Upper lobe of left lung (tissue), 6 donors: Measurements from ENCODE around the gene ATP6V1C2. TPM values are rescaled to one million over a fixed set of nuclear protein-coding genes. Genes with fewer than 3 reads are reported as not detected.

Experiments
- ATAC-seq, 2 donors: fragments of 200-7000 bp; cut with Tn5 transposase; one replicate each; pipeline ENCODE4 v1.9.1; 2022; ENCODE audit warnings: mild to moderate bottlenecking in 2 of 2, moderate library complexity in 2 of 2; ENCODE audit not compliant: low FRiP score in 2 of 2
- DNase-seq, 2 donors: peaks; one replicate each; pipeline ENCODE4 v3.0.0-alpha.2; 2019 to 2020
- H3K27ac ChIP-seq, 4 donors: fragments of 200-600 bp; sonication (generic); one replicate each; pipeline ENCODE4 v1.5.1; 2016 to 2019
- H3K27me3 ChIP-seq, 4 donors: fragments of 200-600 bp; sonication (generic); one replicate each; pipeline ENCODE4 v1.5.1; 2017 to 2019
- H3K36me3 ChIP-seq, 4 donors: fragments of 200-600 bp; sonication (generic); one replicate each; pipeline ENCODE4 v1.5.1; 2016 to 2019
- H3K4me1 ChIP-seq, 4 donors: fragments of 200-600 bp; sonication (generic); one replicate each; pipeline ENCODE4 v1.5.1; 2018 to 2019
- H3K4me3 ChIP-seq, 4 donors: fragments of 200-600 bp; sonication (generic); one replicate each; pipeline ENCODE4 v1.5.1; 2017 to 2019; ENCODE audit warnings: mild to moderate bottlenecking in 2 of 4, moderate library complexity in 1 of 4
- H3K9me3 ChIP-seq, 4 donors: fragments of 200-600 bp; sonication (generic); one replicate each; pipeline ENCODE4 v1.5.1; 2018 to 2019
- EP300 ChIP-seq, 4 donors: sonication (generic); formaldehyde crosslinking; IDR thresholded peaks; one replicate each; pipeline ENCODE4 v1.5.1; 2017; ENCODE audit warnings: antibody characterized with exemption in 4 of 4, control low read depth in 2 of 4
- POLR2A ChIP-seq, 4 donors: fragments of 450-650 bp; IDR thresholded peaks; one replicate each; pipeline ENCODE4 v1.5.1; 2016 to 2017; ENCODE audit warnings: antibody characterized with exemption in 4 of 4, mild to moderate bottlenecking in 2 of 4
- POLR2AphosphoS5 ChIP-seq, 2 donors: sonication (generic); formaldehyde crosslinking; IDR thresholded peaks; one replicate each; pipeline ENCODE4 v1.5.1; 2017; ENCODE audit warnings: antibody characterized with exemption in 2 of 2
- WGBS, 2 donors: methylation state at CpG; one replicate each; pipeline ENCODE4 v1.1.5; 2017 to 2018; 5-methylcytosine and 5-hydroxymethylcytosine counted together
- total RNA-seq, 6 donors: library from RNA; depleted of rRNA in 4 of 6; stranded (reverse); fragments of >200 nt in 4 of 6; gene quantifications; one replicate each; pipeline versions ENCODE4 v1.1.0 to v1.2.1, GENCODE V29; 2016 to 2021
- TF ChIP-seq, protein P1 (sequence below), 6 experiments: fragments of 450-650 bp in 4 of 6; fragments of 200-600 bp in 2 of 6; sonication (generic) in 2 of 6; IDR thresholded peaks; one replicate each; pipeline ENCODE4 v1.5.1; 2016 to 2019; ENCODE audit warnings: antibody characterized with exemption in 6 of 6
- donor health status: DM: no; HTN: no; CAD: no; lungs with moderate emphysema.
- donor health status: DM: no; HTN: yes; CAD: no; lungs with severe emphysema.

ATP6V1C2 gene
- total RNA-seq, 6 donors from 2014 or later: 0.81 to 92.2 (median 2.4) TPM

DNA sequence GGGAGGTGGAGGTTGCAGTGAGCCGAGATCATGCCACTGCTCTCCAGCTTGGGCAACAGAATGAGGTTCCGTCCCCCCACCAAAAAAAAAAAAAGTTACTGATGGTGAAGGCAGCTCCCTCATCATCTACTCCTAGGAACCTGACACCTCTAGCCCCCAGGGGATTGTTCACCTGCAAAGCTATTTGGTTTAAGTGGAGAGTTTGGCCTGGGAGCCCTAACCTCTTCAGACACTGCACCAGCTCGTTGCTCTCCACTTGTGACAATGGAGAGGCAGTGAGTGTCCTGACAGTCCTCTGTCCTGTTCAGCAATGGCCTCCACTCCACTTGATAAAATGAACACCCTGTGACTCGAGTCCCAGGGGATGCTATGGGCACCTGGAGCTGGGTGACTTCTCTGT is 43.5 kb downstream of the ATP6V1C2 start:
- H3K4me3 ChIP-seq: no peak overlapping the region
- H3K9me3 ChIP-seq: no peaks in the 10 kb centered on the region
- 74 to 93% methylated on average over 3 to 4 of the region's 4 CpGs for WGBS, 2 donors
- ATAC-seq (no peak), DNase-seq (no peak)
- H3K36me3 ChIP-seq: no peaks in the 10 kb centered on the region
- no peak overlapping the region for H3K27ac ChIP-seq
- no peaks in the 10 kb centered on the region for H3K27me3 ChIP-seq
- no peaks in the 10 kb centered on the region for H3K4me1 ChIP-seq
- no peak for TF ChIP-seq EP300 (IDR thresholded peaks at IDR 0.05)
- TF ChIP-seq, protein P1, sequence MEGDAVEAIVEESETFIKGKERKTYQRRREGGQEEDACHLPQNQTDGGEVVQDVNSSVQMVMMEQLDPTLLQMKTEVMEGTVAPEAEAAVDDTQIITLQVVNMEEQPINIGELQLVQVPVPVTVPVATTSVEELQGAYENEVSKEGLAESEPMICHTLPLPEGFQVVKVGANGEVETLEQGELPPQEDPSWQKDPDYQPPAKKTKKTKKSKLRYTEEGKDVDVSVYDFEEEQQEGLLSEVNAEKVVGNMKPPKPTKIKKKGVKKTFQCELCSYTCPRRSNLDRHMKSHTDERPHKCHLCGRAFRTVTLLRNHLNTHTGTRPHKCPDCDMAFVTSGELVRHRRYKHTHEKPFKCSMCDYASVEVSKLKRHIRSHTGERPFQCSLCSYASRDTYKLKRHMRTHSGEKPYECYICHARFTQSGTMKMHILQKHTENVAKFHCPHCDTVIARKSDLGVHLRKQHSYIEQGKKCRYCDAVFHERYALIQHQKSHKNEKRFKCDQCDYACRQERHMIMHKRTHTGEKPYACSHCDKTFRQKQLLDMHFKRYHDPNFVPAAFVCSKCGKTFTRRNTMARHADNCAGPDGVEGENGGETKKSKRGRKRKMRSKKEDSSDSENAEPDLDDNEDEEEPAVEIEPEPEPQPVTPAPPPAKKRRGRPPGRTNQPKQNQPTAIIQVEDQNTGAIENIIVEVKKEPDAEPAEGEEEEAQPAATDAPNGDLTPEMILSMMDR (IDR thresholded peaks at IDR 0.05): no peak
- TF ChIP-seq POLR2A (IDR thresholded peaks at IDR 0.05): no peak
- no peak for TF ChIP-seq POLR2AphosphoS5 (IDR thresholded peaks at IDR 0.05)

DNA sequence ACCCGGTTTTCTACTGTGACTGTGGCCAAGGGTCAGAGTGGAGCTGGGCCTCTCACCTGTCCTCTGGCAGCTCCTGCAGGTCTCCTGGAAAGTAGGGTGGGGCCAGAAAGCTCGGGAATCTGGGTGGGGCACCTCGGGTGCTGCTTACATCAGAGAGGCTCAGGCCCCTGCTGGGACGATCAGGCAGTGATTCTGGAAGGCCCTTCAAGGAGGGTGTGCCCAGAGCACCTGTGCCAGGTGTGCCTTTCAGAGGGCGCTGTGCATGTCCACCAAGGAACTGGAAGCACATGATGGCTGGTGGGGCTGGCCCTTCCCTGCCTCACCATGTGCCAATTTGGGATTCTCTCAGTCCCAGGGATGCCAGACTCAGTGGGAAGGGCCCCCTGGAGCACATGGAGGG is 44.0 kb downstream of the ATP6V1C2 start:
- no peaks in the 10 kb centered on the region for H3K27me3 ChIP-seq
- H3K4me1 ChIP-seq: no peaks in the 10 kb centered on the region
- no peak overlapping the region for H3K4me3 ChIP-seq
- H3K9me3 ChIP-seq: no peaks in the 10 kb centered on the region
- WGBS, 2 donors: 77% methylated on average over 2 of the region's 5 CpGs; no CpG with 5 or more reads in 1 of the 2 donors
- TF ChIP-seq EP300 (IDR thresholded peaks at IDR 0.05): no peak
- TF ChIP-seq, protein P1 (IDR thresholded peaks at IDR 0.05): no peak
- no peaks in the 10 kb centered on the region for H3K36me3 ChIP-seq
- ATAC-seq (peak; percentile 20 to 23), DNase-seq (peak in 1 of 2 donors; percentile 53)
- H3K27ac ChIP-seq: no peak overlapping the region

DNA sequence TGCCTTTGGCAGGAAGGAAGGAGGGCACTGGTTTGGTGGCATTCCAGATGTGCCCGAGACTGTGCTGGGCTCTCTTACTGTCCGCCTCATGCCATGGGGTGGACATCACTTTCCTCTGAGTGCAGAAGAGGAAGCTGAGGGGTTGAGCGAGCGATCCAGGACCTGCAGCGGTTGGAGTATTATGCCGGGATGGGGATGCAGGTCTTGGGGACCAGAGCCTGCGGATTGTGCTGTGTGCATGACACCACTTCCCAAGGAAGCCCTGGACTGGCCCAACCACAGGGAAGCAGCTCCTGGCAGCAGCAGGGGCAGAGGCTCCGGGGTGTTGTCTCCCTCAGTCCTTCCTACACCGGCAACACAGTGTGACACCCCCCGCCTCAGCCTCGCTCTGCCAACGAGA is 44.5 kb downstream of the ATP6V1C2 start:
- no peak overlapping the region for H3K27ac ChIP-seq
- no peak for TF ChIP-seq EP300 (IDR thresholded peaks at IDR 0.05)
- TF ChIP-seq, protein P1 (IDR thresholded peaks at IDR 0.05): no peak
- TF ChIP-seq POLR2AphosphoS5 (IDR thresholded peaks at IDR 0.05): no peak
- TF ChIP-seq POLR2A (IDR thresholded peaks at IDR 0.05): no peak
- no peaks in the 10 kb centered on the region for H3K36me3 ChIP-seq
- H3K4me3 ChIP-seq: no peak overlapping the region
- ATAC-seq (no peak), DNase-seq (no peak)
- WGBS, 2 donors: 90 to 94% methylated on average over 10 to 12 of the region's 12 CpGs
- no peaks in the 10 kb centered on the region for H3K27me3 ChIP-seq
- H3K9me3 ChIP-seq: no peaks in the 10 kb centered on the region
- H3K4me1 ChIP-seq: no peaks in the 10 kb centered on the region

GRCh38 chr2:10768063-10768507 is 46.7 kb downstream of the ATP6V1C2 start:
- Histone ChIP-seq H3K4me1 (no peaks in the 10 kb centered on the region), H3K9me3 (no peaks in the 10 kb centered on the region), H3K4me3 (no peak overlapping the region), H3K27ac (no peak overlapping the region), H3K27me3 (no peaks in the 10 kb centered on the region), H3K36me3 (no peaks in the 10 kb centered on the region)
- WGBS, 2 donors: 72 to 73% methylated on average over 5 to 16 of the region's 16 CpGs
- no peak for ATAC-seq
- TF ChIP-seq POLR2AphosphoS5 (IDR thresholded peaks at IDR 0.05) (no peak), EP300 (IDR thresholded peaks at IDR 0.05) (no peak), POLR2A (IDR thresholded peaks at IDR 0.05) (no peak)
- TF ChIP-seq, protein P1 (IDR thresholded peaks at IDR 0.05): no peak
- DNase-seq: no peak

DNA sequence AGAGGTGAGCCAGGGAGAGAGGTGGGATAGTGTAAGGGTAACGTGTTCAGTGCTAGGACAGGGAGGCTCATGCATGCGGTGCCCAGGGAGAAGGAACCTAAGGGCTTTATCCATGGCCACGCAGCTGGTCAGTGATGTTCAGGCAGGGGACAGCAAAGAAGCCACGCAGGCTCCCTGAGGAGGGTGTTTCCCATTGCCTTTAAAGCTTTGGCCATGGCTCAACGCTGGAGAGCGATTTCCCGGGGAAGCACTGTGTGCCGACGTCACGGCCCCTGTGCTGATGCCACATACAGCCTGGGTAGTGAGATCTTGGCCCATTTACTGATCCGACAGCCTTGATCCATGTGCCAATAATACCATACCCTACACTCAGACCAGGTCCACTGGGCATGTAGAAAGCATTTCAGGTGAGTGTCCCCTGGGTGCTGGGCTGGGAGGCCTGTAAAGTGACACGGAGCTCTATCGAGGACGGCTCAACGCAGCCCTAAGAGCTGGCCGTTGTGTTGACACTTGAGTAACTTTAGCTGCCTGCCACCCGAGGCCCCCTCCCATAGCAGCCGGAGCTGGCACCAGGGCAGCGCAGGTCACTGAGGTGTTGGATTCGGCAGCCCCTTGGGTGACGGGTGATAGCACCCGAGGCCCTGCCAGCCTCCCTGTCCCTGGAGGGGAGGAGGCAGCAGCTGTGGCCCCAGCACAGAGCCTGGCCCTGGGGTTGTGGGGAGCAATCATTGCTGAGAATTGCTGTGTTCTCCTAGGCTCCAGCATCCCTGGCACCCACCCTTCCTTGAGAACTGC is 49.7 kb downstream of the ATP6V1C2 start:
- Histone ChIP-seq H3K27me3 (no peaks in the 10 kb centered on the region), H3K27ac (no peak overlapping the region), H3K9me3 (no peaks in the 10 kb centered on the region), H3K36me3 (no peaks in the 10 kb centered on the region), H3K4me1 (peaks cover 5 to 21% (median 14%) of the 10 kb centered on the region in 4 donors), H3K4me3 (no peak overlapping the region)
- ATAC-seq (no peak), DNase-seq (peak in 1 of 2 donors; percentile 71)
- 74 to 75% methylated on average over 15 to 21 of the region's 22 CpGs for WGBS, 2 donors
- TF ChIP-seq EP300 (IDR thresholded peaks at IDR 0.05) (no peak), POLR2A (IDR thresholded peaks at IDR 0.05) (no peak), POLR2AphosphoS5 (IDR thresholded peaks at IDR 0.05) (no peak)
- TF ChIP-seq, protein P1 (IDR thresholded peaks at IDR 0.05): no peak
